ENCODE results near the gene CD46.

CD46 gene

DNA sequence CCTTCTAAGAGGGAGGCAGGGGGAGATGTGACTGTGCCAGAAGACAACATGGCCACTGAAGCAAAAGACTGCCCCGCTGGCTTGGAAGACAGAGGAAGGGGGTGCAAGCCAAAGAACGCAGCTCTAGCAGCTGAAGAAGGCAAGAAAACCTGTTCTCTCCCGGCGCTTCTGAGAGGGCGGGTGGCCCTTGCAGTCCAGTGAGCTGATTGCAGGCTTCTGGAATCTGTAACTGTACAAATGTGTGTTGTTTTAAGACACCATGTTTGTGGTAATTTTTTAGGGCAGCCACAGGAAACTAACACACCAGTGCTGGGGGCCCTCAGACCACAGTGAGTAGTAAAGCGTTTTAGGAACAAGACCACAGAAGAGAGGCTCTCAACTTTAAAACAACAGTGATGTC is 47.0 kb downstream of the CD46 start:
- DNase-seq: peak; percentile 22

DNA sequence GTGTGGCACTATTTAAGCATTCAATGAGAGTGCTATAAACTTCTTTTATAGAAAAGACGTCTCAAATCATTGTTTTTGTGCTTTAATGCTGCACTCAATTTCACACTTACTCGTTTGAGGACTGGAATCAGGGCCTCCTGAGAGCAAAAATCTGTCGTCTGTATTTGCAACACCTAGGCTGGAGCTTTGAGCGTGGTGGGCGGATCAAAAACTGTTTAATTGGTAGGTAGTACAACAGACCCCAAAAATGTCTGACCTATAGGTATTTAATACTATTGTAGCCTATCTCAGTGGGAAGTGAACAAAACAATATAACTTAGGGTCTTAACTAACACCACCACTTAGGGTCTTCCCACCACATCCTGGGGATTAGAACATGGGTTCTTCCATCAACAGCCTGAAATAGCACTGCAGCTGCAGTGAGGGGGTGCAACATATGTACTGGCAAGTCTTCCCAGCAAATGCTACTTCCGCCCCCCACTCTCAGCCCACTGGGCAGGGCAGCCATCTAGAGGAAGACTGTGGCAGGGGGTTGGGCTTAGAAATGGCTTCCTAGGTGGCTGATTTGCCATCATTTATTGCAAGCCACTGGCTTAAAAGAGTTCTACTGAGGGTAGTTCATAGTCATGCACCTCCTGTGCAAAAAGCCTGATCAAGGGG is 48.3 kb downstream of the CD46 start:
- DNase-seq: no peak

- no peak for DNase-seq
Measured at GRCh38 chr1:207801819-207802218, 50.0 kb downstream of the CD46 start.

DNA sequence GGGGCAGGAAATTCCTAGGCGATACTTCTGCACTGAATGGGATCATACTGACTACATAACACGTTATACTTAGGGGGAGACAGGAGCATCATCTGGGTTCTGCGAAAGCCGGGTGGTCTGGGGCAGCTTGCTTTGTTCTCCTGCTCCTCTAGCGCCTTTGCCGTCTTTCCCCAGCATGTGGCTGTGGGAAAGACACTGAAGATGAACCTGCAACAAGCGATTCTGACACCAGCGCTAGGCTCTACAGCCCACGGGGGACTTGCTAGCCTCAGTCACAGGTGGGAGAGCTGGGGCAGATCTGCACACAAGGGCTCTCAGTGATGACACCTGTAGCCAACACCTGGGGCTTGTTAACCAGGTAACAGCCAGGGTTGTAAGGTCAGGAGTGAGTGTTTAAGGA is 51.8 kb downstream of the CD46 start:
- no peak for DNase-seq

GRCh38 chr1:207804721-207805468 is 53.0 kb downstream of the CD46 start:
- DNase-seq: no peak

DNA sequence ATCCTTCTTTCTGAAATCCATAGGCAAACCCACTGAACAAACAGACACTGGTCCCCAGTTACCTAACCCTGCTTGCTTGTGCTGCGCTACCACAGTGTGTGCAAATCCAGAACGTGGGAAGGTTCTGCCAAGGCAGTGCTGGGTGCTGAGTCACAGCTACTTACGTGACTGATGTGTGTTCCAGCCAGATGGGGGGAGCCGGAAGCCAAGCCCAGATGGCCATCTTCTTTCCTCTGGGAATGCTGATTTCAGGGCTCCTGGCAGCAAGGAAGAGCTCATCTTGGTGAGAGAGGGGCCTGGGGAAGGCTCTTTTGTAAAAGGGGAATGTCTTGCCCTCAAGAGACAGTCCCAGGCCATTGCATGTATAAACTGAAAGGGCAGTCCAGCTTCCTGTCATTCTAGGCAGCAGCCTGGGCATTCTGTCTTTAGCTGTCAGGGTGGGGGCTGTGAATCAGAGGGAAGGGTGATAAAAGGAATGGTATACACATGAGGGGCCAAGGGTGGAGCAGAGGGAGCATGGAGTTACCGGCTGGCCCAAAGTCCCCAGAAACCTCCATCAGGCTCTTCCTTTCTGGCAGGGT is 54.1 kb downstream of the CD46 start:
- peak; percentile 88 for DNase-seq

DNA sequence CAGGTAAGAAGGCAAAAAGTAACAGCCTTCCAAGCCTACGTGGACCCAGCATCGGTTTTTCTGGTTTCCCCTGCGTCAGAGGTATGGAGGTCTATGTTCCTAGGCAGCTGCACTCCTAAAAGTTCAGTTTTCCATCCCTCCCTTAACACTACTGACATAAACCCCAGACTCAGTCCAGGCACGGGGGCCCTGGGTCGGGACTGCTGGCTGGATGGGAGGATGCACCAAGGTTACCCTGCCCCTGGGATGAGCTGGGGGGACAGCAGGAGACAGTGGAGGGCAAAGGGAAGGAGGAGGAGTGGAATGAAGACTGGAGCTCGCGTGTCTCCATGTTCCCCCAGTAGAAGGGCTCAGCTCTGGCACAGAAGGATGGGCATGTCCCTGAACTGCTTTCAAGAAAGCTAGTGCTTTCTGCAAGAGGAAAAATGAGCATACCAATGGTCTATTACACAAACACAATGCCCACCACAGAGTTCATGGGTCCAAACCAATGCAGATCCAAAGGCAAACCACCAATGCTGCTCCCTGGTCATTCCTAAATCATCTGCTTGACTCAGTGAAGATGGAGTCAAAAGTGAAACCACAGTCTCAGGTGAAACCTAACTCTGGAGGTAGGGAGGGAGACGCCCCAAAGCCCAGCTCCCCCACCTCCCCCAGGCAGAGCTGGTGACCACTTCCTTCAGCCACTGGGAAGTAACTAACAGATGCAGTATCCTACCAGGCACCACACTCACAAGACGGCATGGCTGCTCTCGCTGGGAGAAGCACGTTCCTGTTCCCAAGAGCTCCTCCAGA is 54.9 kb downstream of the CD46 start:
- no peak for DNase-seq

DNA sequence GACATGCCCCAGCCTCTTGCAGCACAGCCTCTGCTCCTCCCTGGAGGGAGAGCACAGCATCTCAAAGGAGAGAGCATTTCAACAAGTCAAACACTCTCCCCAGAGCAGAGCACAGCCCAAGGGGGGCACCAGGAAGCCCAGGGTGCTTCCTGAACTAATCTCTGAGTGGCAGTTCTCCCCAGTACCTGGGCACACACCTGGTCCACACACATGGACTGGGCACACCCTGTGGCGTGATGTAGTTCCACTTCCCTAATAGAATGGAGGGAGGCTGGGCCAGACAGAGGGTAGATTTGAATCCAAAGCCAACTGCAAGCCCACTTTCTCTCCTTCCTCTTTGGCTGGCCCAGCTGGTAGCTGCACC is 55.5 kb downstream of the CD46 start:
- no peak for DNase-seq

- DNase-seq: no peak
Measured at GRCh38 chr1:207807690-207808321, 56.0 kb downstream of the CD46 start.

- no peak for DNase-seq
Measured at GRCh38 chr1:207808322-207808705, 56.5 kb downstream of the CD46 start.

GRCh38 chr1:207808911-207809555 is 57.2 kb downstream of the CD46 start:
- no peak for DNase-seq

DNA sequence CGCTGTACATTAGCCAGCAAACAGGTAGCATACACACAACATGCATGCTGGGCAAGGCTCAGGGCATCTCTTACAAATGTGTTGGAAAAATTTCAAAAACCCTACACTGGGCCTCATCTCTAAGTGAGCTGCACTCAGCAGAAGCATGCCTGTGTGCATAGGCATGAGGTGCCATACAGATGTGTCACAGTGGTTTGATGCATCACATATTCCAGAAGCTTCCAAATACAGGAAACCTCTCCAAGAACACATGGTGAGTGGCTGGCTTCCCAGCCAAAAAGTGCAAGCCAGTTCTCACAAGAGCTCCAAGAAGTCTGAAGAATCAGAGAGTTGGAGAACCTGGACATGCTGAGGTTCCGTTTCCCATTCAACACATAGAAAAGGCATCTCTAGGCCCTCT is 58.3 kb downstream of the CD46 start:
- peak; percentile 74 for DNase-seq

DNA sequence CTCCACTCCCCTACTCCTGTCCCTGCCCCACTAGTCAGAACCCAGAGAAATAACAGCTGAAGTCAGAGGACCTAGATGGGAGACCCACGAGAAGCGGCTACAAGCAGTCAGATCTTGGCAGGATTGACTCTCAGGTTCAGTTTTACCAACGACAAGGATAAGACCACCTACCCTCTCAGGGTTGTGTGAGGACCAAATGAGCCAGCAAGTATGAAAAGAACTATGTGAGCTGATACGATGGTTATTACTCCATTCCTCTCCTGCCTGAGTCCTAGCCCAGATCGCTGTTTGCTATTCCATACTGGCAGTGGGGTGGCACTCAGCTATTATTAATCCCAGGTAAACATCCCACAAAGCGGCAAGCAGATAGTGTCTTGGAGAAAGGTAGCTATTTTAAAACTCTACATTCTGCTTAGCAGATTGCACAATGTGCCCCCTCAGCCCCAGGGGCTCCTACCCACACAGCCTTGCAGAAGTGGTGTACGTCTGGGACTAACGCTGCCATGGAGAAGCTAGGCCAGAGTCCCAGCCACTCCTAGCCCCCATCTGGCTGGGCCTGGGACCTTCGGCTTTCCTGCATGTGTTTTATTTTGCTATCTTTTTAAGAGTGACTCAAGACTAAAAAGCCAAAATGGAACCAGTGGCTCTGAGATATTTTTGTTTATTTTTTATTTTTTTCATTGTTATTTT is 58.9 kb downstream of the CD46 start:
- no peak for DNase-seq

DNA sequence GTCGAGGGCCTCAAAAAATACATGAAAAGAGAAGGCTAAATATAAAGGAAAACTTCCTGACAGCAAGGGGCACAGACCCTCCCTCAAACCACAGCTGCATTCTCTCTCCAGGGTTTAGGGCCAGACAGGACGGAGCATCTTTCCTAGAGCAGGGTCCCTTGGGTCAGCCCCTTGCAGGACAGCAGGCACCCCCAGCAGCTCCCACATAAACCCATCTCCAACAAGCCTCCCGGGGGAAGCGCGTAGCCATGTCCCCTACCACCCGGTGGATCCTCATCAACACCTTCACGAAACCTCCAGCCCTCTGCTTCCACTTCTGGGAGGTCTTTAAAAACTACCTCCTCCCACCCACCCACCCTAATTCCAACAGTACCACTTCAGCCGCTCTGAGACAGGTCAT is 59.5 kb downstream of the CD46 start:
- no peak for DNase-seq

DNA sequence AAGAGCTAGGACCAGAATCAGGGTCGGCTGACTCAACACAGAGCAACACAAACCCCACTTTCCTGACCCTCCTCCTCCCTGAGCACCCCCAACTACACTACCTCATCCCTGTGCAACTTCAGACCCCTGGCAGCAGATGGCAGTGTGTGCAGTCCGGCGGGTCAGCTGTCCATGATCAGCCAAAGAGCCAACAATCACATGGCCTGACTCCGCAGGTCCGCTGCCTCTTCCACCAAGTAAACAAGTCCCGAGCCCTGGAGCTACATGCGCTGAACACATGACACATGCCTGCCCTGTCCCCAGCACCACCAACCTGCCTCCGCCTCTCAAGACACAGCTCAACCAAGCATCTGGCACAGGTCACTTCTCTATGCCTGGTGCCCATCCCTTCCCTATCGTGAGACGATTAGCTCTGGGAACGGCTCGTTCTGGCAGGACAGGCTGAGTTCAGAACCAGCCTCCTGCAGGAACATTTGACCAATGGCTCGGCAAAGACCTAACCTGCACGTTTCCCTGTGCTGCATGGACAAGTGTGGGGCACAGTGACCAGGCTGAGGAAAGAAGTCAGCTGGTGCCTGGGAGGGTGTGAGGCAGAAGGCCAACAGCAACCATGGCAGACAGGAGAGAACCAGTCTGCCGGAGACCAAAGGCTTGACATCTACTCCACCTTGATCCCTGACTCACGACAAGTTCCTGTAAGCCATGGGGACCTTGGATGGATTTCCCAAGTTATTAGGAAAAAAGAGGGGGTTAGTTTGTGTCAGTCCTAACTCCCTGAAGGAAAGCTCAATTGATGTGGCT is 60.3 kb downstream of the CD46 start:
- DNase-seq: no peak

DNA sequence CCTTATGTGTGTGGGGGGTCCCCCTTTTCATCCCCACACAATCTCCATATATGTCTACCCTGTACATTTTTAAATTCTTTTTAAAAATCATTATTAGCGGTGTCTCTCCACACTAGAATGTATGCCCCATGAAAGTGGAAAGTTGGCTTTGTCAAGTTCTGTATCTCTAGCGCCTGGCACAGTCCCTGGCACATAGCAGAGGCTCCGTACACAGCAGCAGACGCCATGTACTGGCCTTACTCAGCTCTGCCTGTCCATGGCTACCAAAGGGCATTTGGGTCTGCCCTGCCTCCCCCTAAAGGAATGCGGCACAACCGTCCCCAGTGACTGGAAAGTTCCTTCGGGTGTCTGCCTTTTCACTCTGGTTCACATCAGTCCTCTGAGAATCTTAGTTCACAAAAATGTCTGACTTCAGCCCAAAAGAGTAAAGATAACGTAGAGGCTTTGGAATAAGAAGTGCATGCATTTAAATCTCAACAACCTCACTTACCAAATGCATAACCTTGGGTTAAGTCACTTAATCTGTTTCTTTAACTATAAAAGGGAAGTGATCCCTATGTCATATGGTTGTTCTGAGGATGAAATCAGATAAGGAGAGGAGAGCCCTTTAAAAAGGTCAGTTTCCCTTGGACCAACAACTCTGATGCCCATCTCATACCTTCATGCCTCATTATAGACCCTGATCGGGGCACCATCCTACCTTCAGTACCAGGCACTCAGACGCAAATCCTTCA is 61.1 kb downstream of the CD46 start:
- DNase-seq: no peak

DNA sequence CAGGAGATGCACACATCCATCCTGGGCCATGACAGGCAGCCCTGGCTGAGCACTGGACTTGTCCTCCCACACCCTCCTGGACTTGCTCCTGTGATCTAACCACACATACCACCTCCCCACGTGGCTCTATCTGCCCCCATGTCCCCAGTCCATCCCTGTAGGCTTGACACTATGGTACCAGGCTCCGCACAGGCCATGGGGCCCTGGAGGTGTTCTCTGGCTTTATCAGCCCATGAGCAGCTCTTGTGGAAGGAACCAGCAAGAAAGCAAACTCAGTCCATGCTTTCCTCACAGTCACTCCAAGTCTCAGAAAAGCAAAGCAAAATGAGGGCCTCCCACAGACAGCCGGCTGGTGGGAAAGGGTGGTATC is 61.6 kb downstream of the CD46 start:
- DNase-seq: no peak

GRCh38 chr1:207813946-207814345 is 62.1 kb downstream of the CD46 start:
- DNase-seq: no peak

GRCh38 chr1:207814469-207814868 is 62.6 kb downstream of the CD46 start:
- no peak for DNase-seq

DNA sequence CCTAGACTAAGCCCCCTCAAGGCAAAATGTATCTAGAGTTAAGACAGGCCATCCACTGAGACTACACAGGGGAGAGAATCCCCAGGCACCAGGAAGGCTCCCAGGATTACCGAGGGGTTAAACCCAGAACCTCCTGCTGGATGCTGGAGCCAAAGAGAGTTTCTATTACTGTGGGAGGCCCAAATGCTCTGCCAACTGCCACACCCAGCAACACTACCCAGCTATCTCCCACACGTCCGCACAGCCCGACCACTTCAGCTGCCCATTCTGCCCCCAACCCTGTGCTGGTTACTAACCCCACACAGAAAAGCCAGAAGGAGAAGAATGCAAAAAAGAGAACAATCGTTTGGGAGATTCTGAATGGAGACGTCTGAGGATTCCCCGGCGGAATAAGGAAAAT is 63.6 kb downstream of the CD46 start:
- no peak for DNase-seq

Data from fibroblast of skin of abdomen (primary cell).